Astrocyte (in vitro differentiated cells and primary cell): ENCODE measurements around the gene ACOX3. TPM values are rescaled to one million over a fixed set of nuclear protein-coding genes. Genes with fewer than 3 reads are reported as not detected.

Experiments
- DNase-seq: peaks from one replicate; pipeline ENCODE4 v3.0.0-alpha.2; 2010; ENCODE audit warnings: low read depth
- FAIRE-seq: peaks from 2 replicates; lab custom pipeline; 2011; peaks lifted over from hg19 to GRCh38; lab: Jason Lieb, UNC
- H2AFZ ChIP-seq: 2 replicates; pipeline ENCODE4 v1.6.0; 2012; ENCODE audit warnings: low read depth, low read length, inconsistent platforms
- H3K27ac ChIP-seq: 2 replicates; pipeline ENCODE4 v1.5.1; 2011; ENCODE audit warnings: low read depth, low read length, inconsistent platforms
- H3K27me3 ChIP-seq: 2 replicates; pipeline ENCODE4 v1.6.0; 2011; ENCODE audit warnings: low read length, inconsistent platforms; ENCODE audit not compliant: insufficient read depth
- H3K36me3 ChIP-seq: 2 replicates; pipeline ENCODE4 v1.5.1; 2011; ENCODE audit warnings: low read length, inconsistent platforms; ENCODE audit not compliant: insufficient read depth
- H3K4me1 ChIP-seq: 2 replicates; pipeline ENCODE4 v1.5.1; 2011; ENCODE audit warnings: low read length, inconsistent platforms; ENCODE audit not compliant: insufficient read depth
- H3K4me2 ChIP-seq: 2 replicates; pipeline ENCODE4 v1.6.0; 2012; ENCODE audit warnings: low read length, inconsistent platforms
- H3K4me3 ChIP-seq: 2 replicates; pipeline ENCODE4 v1.5.1; 2011; ENCODE audit warnings: low read depth, mild to moderate bottlenecking, low read length, inconsistent platforms; ENCODE audit not compliant: insufficient read depth
- H3K79me2 ChIP-seq: 2 replicates; pipeline ENCODE4 v1.6.0; 2012; ENCODE audit warnings: mild to moderate bottlenecking, low read length, inconsistent platforms; ENCODE audit not compliant: insufficient read depth
- H3K9ac ChIP-seq: 2 replicates; pipeline ENCODE4 v1.6.0; 2012; ENCODE audit warnings: mild to moderate bottlenecking, low read length, inconsistent platforms
- H3K9me3 ChIP-seq: 2 replicates; pipeline ENCODE4 v1.5.1; 2012; ENCODE audit warnings: low read depth, mild to moderate bottlenecking, low read length, inconsistent platforms; ENCODE audit not compliant: insufficient read depth
- H4K20me1 ChIP-seq: 2 replicates; pipeline ENCODE4 v1.6.0; 2012; ENCODE audit warnings: low read length, inconsistent platforms; ENCODE audit not compliant: insufficient read depth
- H3K27ac Mint-ChIP-seq: one replicate; pipeline ENCODE4 v1.8.0; 2021; ENCODE audit warnings: mild to moderate bottlenecking, mixed read lengths; ENCODE audit not compliant: unreplicated experiment
- H3K27me3 Mint-ChIP-seq: one replicate; pipeline ENCODE4 v1.8.0; 2021; ENCODE audit warnings: low read depth, mixed read lengths; ENCODE audit not compliant: unreplicated experiment
- H3K36me3 Mint-ChIP-seq: one replicate; pipeline ENCODE4 v1.8.0; 2021; ENCODE audit warnings: low read depth, mixed read lengths; ENCODE audit not compliant: unreplicated experiment
- H3K4me1 Mint-ChIP-seq: one replicate; pipeline ENCODE4 v1.8.0; 2021; ENCODE audit warnings: low read depth, mixed read lengths; ENCODE audit not compliant: unreplicated experiment
- H3K4me3 Mint-ChIP-seq: one replicate; pipeline ENCODE4 v1.8.0; 2021; ENCODE audit warnings: mild to moderate bottlenecking, moderate library complexity, mixed read lengths; ENCODE audit not compliant: unreplicated experiment
- H3K9me3 Mint-ChIP-seq: one replicate; pipeline ENCODE4 v1.8.0; 2021; ENCODE audit warnings: mild to moderate bottlenecking, mixed read lengths; ENCODE audit not compliant: unreplicated experiment
- CTCF ChIP-seq: IDR thresholded peaks from 2 replicates; pipeline ENCODE4 v1.5.1; 2011; ENCODE audit warnings: low read depth, mild to moderate bottlenecking, inconsistent platforms, low read length, moderate library complexity; ENCODE audit not compliant: insufficient read depth
- EZH2 ChIP-seq: IDR thresholded peaks from 2 replicates; pipeline ENCODE4 v1.6.1; 2012; ENCODE audit warnings: mild to moderate bottlenecking, low read length, inconsistent platforms; ENCODE audit not compliant: insufficient read depth
- total RNA-seq: library from RNA; stranded (reverse); gene quantifications from 2 replicates; pipeline ENCODE4 v1.2.1, GENCODE V29; 2021

The ACOX3 gene
- total RNA-seq, 1 donor from 2014 or later, result 45.6 TPM

- FAIRE-seq, result no peak
These were observed 109.5 kb downstream of the ACOX3 start for GRCh38 chr4:8330821-8331574.

GRCh38 chr4:8329859-8330761 lies 110.4 kb downstream of the ACOX3 start:
- TF ChIP-seq EZH2, result no peak
- no peak for TF ChIP-seq CTCF
- DNase-seq, result no peak
- Mint-ChIP-seq H3K27ac (no peak overlapping the region), H3K4me1 (no peaks in the 10 kb centered on the region), H3K27me3 (peaks cover 39% of the 10 kb centered on the region), H3K4me3 (no peak overlapping the region), H3K9me3 (peaks cover 4% of the 10 kb centered on the region), H3K36me3 (no peaks in the 10 kb centered on the region)
- H3K27me3 ChIP-seq, result peaks cover 2% of the 10 kb centered on the region
- no peak overlapping the region for H3K4me2 ChIP-seq
- no peaks in the 10 kb centered on the region for H3K79me2 ChIP-seq
- no peak overlapping the region for H3K4me3 ChIP-seq
- no peak for FAIRE-seq
- no peaks in the 10 kb centered on the region for H4K20me1 ChIP-seq
- peaks cover 4% of the 10 kb centered on the region for H3K9me3 ChIP-seq
- no peak overlapping the region for H3K9ac ChIP-seq
- no peaks in the 10 kb centered on the region for H3K36me3 ChIP-seq
- no peaks in the 10 kb centered on the region for H3K4me1 ChIP-seq
- H2AFZ ChIP-seq, result no peak overlapping the region
- H3K27ac ChIP-seq, result no peak overlapping the region

More at GRCh38 chr4:8330821-8331574, 109.5 kb downstream of the ACOX3 start:
- Mint-ChIP-seq H3K4me1 (no peaks in the 10 kb centered on the region), H3K27me3 (peaks cover 39% of the 10 kb centered on the region), H3K9me3 (peaks cover 7% of the 10 kb centered on the region), H3K4me3 (no peak overlapping the region), H3K27ac (no peak overlapping the region), H3K36me3 (no peaks in the 10 kb centered on the region)
- no peaks in the 10 kb centered on the region for H3K79me2 ChIP-seq
- TF ChIP-seq EZH2 (no peak), CTCF (no peak)
- H3K4me1 ChIP-seq, result no peaks in the 10 kb centered on the region
- H3K4me3 ChIP-seq, result no peak overlapping the region
- peaks cover 9% of the 10 kb centered on the region for H3K9me3 ChIP-seq
- no peak overlapping the region for H2AFZ ChIP-seq
- no peak overlapping the region for H3K27ac ChIP-seq
- DNase-seq, result no peak
- H4K20me1 ChIP-seq, result no peaks in the 10 kb centered on the region
- peaks cover 2% of the 10 kb centered on the region for H3K27me3 ChIP-seq
- no peak overlapping the region for H3K4me2 ChIP-seq
- no peaks in the 10 kb centered on the region for H3K36me3 ChIP-seq
- no peak overlapping the region for H3K9ac ChIP-seq
